Suprapubic skin (tissue), 3 donors: ENCODE results near the gene WNT11.

Experiments
- CTCF ChIP-seq, 2 donors: fragments of 200-600 bp in 1 of 2; fragments of 450-650 bp in 1 of 2; sonication (generic) in 1 of 2; IDR thresholded peaks; one replicate each; pipeline ENCODE4 v1.5.1; 2016 to 2019; ENCODE audit warnings: antibody characterized with exemption in 2 of 2, mild to moderate bottlenecking in 1 of 2, moderate library complexity in 1 of 2
- EP300 ChIP-seq: sonication (generic); formaldehyde crosslinking; IDR thresholded peaks from one replicate; pipeline ENCODE4 v1.6.1; 2017; ENCODE audit warnings: antibody characterized with exemption

DNA sequence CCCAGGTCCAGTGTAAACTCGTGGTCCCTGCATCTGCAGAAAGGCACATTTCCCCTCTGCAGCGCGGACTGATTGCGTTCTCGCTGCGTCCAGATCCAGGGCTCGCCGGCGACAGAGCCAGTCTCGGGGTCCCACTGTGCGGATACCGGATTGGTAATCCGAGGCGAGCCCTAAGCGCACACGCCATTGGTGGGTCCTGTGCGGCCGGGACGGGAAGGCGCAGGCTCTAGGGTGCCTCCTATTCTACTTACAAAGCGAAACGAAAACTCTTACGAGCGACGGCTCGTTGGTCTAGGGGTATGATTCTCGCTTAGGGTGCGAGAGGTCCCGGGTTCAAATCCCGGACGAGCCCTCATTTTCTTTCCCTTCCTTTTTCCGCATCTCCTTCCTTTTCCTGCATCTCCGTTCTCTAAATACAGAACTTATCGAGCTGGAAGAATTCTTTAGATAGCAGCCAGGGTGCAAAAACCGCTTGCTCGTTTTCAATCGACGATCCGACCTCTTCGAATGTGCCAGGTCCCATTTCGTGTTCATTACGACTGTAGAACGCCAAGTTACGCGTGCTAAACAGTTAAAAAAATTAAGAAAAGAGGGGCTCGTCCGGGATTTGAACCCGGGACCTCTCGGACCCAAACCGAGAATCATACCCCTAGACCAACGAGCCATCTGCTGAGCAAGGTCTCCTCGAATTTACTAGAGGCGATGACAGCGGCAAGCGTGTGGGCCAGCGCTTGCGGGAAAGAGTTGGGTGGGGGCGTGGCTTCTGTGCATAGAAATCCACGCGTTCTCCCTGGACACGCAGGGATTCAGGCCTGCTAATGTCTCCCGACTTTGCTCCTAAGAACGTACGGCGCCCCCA is 29.2 kb upstream of the WNT11 start:
- TF ChIP-seq CTCF (IDR thresholded peaks at IDR 0.05) (no peak), EP300 (no peak)
